OCI-M2 (cell line): ENCODE results near the gene ZNF3.
A peak's percentile ranks its signal among the peaks of the same experiment; 100 is the strongest.

Experiments
- DNase-seq: peaks from one replicate; lab custom pipeline; 2025; ENCODE audit not compliant: unreplicated experiment; lab: John Stamatoyannopoulos, UW

Gene ZNF3

GRCh38 chr7:100109521-100110163, 28.1 kb upstream of the ZNF3 start:
- DNase-seq = no peak

GRCh38 chr7:100107890-100108289, 26.4 kb upstream of the ZNF3 start:
- DNase-seq = no peak

- DNase-seq = no peak
Measured at GRCh38 chr7:100107125-100107737, 25.7 kb upstream of the ZNF3 start.

GRCh38 chr7:100106633-100107032, 25.1 kb upstream of the ZNF3 start:
- DNase-seq = no peak

GRCh38 chr7:100105534-100105933, 24.0 kb upstream of the ZNF3 start:
- DNase-seq = no peak

- no peak for DNase-seq
Measured at GRCh38 chr7:100102950-100103840, 21.7 kb upstream of the ZNF3 start.

GRCh38 chr7:100101016-100101862, 19.7 kb upstream of the ZNF3 start, which contains the start of the genes AP4M1 and MCM7:
TSS of gene AP4M1 (plus strand) at chr7:100101643. CDS start at chr7:100101715, 72 bp downstream.
TSS of gene MCM7 (minus strand) at chr7:100101397. CDS start at chr7:100101294, 103 bp downstream.
- peak; percentile 54 for DNase-seq

GRCh38 chr7:100100420-100101015, 19.0 kb upstream of the ZNF3 start:
- DNase-seq = no peak

- DNase-seq = no peak
Measured at GRCh38 chr7:100099452-100099851, 17.9 kb upstream of the ZNF3 start.

GRCh38 chr7:100098913-100099312, 17.4 kb upstream of the ZNF3 start:
- DNase-seq = no peak

- DNase-seq = no peak
Measured at GRCh38 chr7:100095704-100096103, 14.2 kb upstream of the ZNF3 start.

- no peak for DNase-seq
Measured at GRCh38 chr7:100095289-100095688, 13.8 kb upstream of the ZNF3 start.

- DNase-seq = no peak
Measured at GRCh38 chr7:100093925-100094486, 12.5 kb upstream of the ZNF3 start.

GRCh38 chr7:100093498-100093897, 12.0 kb upstream of the ZNF3 start:
- no peak for DNase-seq

GRCh38 chr7:100093054-100093453, 11.5 kb upstream of the ZNF3 start:
- no peak for DNase-seq

- no peak for DNase-seq
Measured at GRCh38 chr7:100091411-100092181, 10.1 kb upstream of the ZNF3 start.

- DNase-seq = no peak
Measured at GRCh38 chr7:100090527-100091410, 9.2 kb upstream of the ZNF3 start.

- no peak for DNase-seq
Measured at GRCh38 chr7:100089458-100090196, 8.1 kb upstream of the ZNF3 start.
